ENCODE data around the gene DAP3. TPM values are rescaled to one million over a fixed set of nuclear protein-coding genes. Genes with fewer than 3 reads are reported as not detected.

DAP3 gene
- total and polyA plus RNA-seq, 10 of the 15 experiments (the other 5 are each of a cell fraction or from before 2014, with no cell fraction given) = 60.0 to 223 (median 138) TPM

DNA sequence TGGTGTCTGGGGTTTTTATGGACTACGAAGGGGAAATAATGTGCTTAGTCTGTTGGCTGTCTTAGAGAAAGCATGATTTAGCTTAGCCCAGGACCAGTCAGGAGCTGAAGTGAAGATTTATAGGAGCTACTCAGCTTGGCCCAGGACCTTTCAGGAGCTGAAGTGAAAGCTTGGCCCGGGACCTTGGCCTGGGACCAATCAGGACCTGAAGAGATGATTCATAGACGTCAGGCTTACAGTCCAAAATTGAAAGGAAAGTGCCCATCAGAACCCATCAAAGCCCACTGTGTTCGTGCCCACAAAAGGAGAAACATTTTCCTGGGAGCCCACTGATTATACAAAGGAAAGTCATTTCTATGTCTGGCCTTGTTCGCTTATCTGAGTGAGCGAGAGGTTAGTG, 43.2 kb upstream of the DAP3 start:
- peaks cover 9% of the 10 kb centered on the region; the same call in 2 of the 3 replicates for H3K9me3 ChIP-seq (replicated peaks; ENCODE audit: control insufficient read depth, insufficient read depth, low read length)
- no peak overlapping the region for H3K4me3 ChIP-seq
- H3K79me2 ChIP-seq (ENCODE audit: control insufficient read depth, insufficient read depth, low read length) = no peaks in the 10 kb centered on the region
- ChIA-PET POLR2A (interaction anchor here (0.6 kb wide), 1 partner anchor 280 kb away, joined by 4 read pairs; no protein-coding TSS in a partner anchor), RAD21 (ENCODE audit: unreplicated experiment) (no interaction called here), CTCF (no interaction called here), SMC1A (ENCODE audit: uncharacterized antibody, unreplicated experiment) (no interaction called here)
- no peak overlapping the region for H2AFZ ChIP-seq (ENCODE audit: control insufficient read depth, low read depth, low read length)
- no peak overlapping the region for H3K9ac ChIP-seq (ENCODE audit: control insufficient read depth, insufficient read depth, low read length)
- 58% methylated on average over 6 of the region's 6 CpGs for WGBS (ENCODE audit: insufficient coverage, insufficient replicate concordance, low lambda C conversion rate, missing lambda C conversion rate)
- H3K36me3 ChIP-seq (ENCODE audit: control insufficient read depth in 2 of 2, insufficient read depth in 2 of 2, low read length in 1 of 2) = no peaks in the 10 kb centered on the region
- no peak for DNase-seq (ENCODE audit: low read depth, low spot score)
- H3K27me3 ChIP-seq (replicated peaks in 1 of 2; ENCODE audit: control insufficient read depth in 2 of 2, insufficient read depth in 2 of 2, low read length in 1 of 2) = no peaks in the 10 kb centered on the region
- FAIRE-seq = no peak
- H3K27ac ChIP-seq (ENCODE audit: control insufficient read depth, insufficient read depth) = no peak overlapping the region
- in situ Hi-C loops (cut with MboI) (no loop called here), intact Hi-C loops (cut with micrococcal nuclease; ENCODE audit: unreplicated experiment) (no loop called here)
- H3K4me2 ChIP-seq (ENCODE audit: control insufficient read depth, insufficient read depth) = no peak overlapping the region
- H4K20me1 ChIP-seq (ENCODE audit: control insufficient read depth, insufficient read depth) = no peaks in the 10 kb centered on the region
- BruUV-seq (replicated peaks) = no TSS peak
- no peak for ATAC-seq
- H3K4me1 ChIP-seq (ENCODE audit: control insufficient read depth, insufficient read depth, low read length) = no peaks in the 10 kb centered on the region
- TF ChIP-seq ZZZ3 (IDR thresholded peaks at IDR 0.05; ENCODE audit: control insufficient read depth, insufficient read length, low read depth) (no peak), LARP7 (IDR thresholded peaks at IDR 0.05) (no peak), YBX1 (IDR thresholded peaks at IDR 0.05) (no peak), ZNF274 (IDR thresholded peaks at IDR 0.05; ENCODE audit: insufficient read depth, insufficient read length) (no peak), CEBPZ (IDR thresholded peaks at IDR 0.05; ENCODE audit: low read depth, low read length) (no peak), DPF2 (IDR thresholded peaks at IDR 0.05) (no peak), GABPA (IDR thresholded peaks at IDR 0.05; ENCODE audit: low read depth) (no peak), TCF7 (IDR thresholded peaks at IDR 0.05; ENCODE audit: borderline replicate concordance) (no peak), FOS (IDR thresholded peaks at IDR 0.05; ENCODE audit: borderline replicate concordance, extremely low read depth, insufficient read length) (no peak), KLF5 (IDR thresholded peaks at IDR 0.05; ENCODE audit: partially characterized antibody) (no peak), REST (IDR thresholded peaks at IDR 0.05; ENCODE audit: low read depth, low read length) (no peak), ZNF217 (IDR thresholded peaks at IDR 0.05) (no peak), IRF5 (IDR thresholded peaks at IDR 0.05; ENCODE audit: borderline replicate concordance) (no peak)
- TF ChIP-seq, protein P1, sequence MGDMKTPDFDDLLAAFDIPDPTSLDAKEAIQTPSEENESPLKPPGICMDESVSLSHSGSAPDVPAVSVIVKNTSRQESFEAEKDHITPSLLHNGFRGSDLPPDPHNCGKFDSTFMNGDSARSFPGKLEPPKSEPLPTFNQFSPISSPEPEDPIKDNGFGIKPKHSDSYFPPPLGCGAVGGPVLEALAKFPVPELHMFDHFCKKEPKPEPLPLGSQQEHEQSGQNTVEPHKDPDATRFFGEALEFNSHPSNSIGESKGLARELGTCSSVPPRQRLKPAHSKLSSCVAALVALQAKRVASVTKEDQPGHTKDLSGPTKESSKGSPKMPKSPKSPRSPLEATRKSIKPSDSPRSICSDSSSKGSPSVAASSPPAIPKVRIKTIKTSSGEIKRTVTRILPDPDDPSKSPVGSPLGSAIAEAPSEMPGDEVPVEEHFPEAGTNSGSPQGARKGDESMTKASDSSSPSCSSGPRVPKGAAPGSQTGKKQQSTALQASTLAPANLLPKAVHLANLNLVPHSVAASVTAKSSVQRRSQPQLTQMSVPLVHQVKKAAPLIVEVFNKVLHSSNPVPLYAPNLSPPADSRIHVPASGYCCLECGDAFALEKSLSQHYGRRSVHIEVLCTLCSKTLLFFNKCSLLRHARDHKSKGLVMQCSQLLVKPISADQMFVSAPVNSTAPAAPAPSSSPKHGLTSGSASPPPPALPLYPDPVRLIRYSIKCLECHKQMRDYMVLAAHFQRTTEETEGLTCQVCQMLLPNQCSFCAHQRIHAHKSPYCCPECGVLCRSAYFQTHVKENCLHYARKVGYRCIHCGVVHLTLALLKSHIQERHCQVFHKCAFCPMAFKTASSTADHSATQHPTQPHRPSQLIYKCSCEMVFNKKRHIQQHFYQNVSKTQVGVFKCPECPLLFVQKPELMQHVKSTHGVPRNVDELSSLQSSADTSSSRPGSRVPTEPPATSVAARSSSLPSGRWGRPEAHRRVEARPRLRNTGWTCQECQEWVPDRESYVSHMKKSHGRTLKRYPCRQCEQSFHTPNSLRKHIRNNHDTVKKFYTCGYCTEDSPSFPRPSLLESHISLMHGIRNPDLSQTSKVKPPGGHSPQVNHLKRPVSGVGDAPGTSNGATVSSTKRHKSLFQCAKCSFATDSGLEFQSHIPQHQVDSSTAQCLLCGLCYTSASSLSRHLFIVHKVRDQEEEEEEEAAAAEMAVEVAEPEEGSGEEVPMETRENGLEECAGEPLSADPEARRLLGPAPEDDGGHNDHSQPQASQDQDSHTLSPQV (IDR thresholded peaks at IDR 0.05) = no peak

Data from GM12878 (cell line).